ENCODE measurements around the gene TJP1. TPM values are rescaled to one million over a fixed set of nuclear protein-coding genes. Genes with fewer than 3 reads are reported as not detected.
"Not testable (repeated sequence)": the region's sequence is repeated elsewhere in the genome, so short reads cannot be mapped to it uniquely, and the experiment has no call there.

The TJP1 gene
- total and polyA plus RNA-seq, 8 donors = 82.9 to 130 (median 121) TPM

- Histone ChIP-seq H3K9me3 (no peaks in the 10 kb centered on the region), H3K4me3 (no peak overlapping the region), H3K4me1 (peaks cover 0 to 5% of the 10 kb centered on the region in 2 donors), H3K27me3 (no peaks in the 10 kb centered on the region), H3K27ac (no peak overlapping the region), H3K36me3 (peaks cover 0 to 34% of the 10 kb centered on the region in 2 donors)
- no peak for DNase-seq
- TF ChIP-seq CTCF (IDR thresholded peaks at IDR 0.05) = no peak
- intact Hi-C loops (cut with DNase I) = no loop called here
- ATAC-seq = no peak
Measured at GRCh38 chr15:29736012-29736743, 86.1 kb downstream of the TJP1 start.

- no peak overlapping the region for H3K27ac ChIP-seq
- no peak for TF ChIP-seq CTCF (IDR thresholded peaks at IDR 0.05)
- peaks cover 0 to 5% of the 10 kb centered on the region in 2 donors for H3K4me1 ChIP-seq
- no peak overlapping the region for H3K4me3 ChIP-seq
- H3K9me3 ChIP-seq = no peaks in the 10 kb centered on the region
- H3K27me3 ChIP-seq = no peaks in the 10 kb centered on the region
- DNase-seq (no peak), ATAC-seq (peak; percentile 18)
- peaks cover 0 to 29% of the 10 kb centered on the region in 2 donors for H3K36me3 ChIP-seq
- intact Hi-C loops (cut with DNase I) = no loop called here
Measured at GRCh38 chr15:29734917-29735572, 87.2 kb downstream of the TJP1 start.

GRCh38 chr15:29731865-29732264 is 90.4 kb downstream of the TJP1 start:
- peaks cover 0 to 39% of the 10 kb centered on the region in 2 donors for H3K36me3 ChIP-seq
- intact Hi-C loops (cut with DNase I) = no loop called here

GRCh38 chr15:29730471-29730870 is 91.8 kb downstream of the TJP1 start:
- H3K9me3 ChIP-seq; DNase-seq; H3K4me3 ChIP-seq; H3K27me3 ChIP-seq; H3K4me1 ChIP-seq; H3K27ac ChIP-seq; ATAC-seq; intact Hi-C loops (cut with DNase I): not testable (repeated sequence)
- peaks cover 0 to 41% of the 10 kb centered on the region in 2 donors for H3K36me3 ChIP-seq

More at GRCh38 chr15:29731865-29732264, 90.4 kb downstream of the TJP1 start:
- no peak for TF ChIP-seq CTCF (IDR thresholded peaks at IDR 0.05)
- Histone ChIP-seq H3K4me1 (peaks cover 0 to 5% of the 10 kb centered on the region in 2 donors), H3K9me3 (no peaks in the 10 kb centered on the region), H3K27ac (no peak overlapping the region), H3K27me3 (no peaks in the 10 kb centered on the region), H3K4me3 (no peak overlapping the region)
- no peak for ATAC-seq
- no peak for DNase-seq

- no peaks in the 10 kb centered on the region for H3K27me3 ChIP-seq
- no peak overlapping the region for H3K4me3 ChIP-seq
- DNase-seq = no peak
- no peak for ATAC-seq
- H3K4me1 ChIP-seq = no peaks in the 10 kb centered on the region
- H3K9me3 ChIP-seq = no peaks in the 10 kb centered on the region
- H3K36me3 ChIP-seq = peaks cover 0 to 54% of the 10 kb centered on the region in 2 donors
- no peak overlapping the region for H3K27ac ChIP-seq
- intact Hi-C loops (cut with DNase I) = no loop called here
- TF ChIP-seq CTCF (IDR thresholded peaks at IDR 0.05) = no peak
Measured at GRCh38 chr15:29728418-29728817, 93.8 kb downstream of the TJP1 start.
